Embryonic facial prominence (tissue), 1 donor: ENCODE data around the gene TNS3.

Experiments used
- DNase-seq: peaks from one replicate; pipeline ENCODE4 v3.0.0-alpha.2; 2016; ENCODE audit errors: extremely low spot score

The TNS3 gene

DNA sequence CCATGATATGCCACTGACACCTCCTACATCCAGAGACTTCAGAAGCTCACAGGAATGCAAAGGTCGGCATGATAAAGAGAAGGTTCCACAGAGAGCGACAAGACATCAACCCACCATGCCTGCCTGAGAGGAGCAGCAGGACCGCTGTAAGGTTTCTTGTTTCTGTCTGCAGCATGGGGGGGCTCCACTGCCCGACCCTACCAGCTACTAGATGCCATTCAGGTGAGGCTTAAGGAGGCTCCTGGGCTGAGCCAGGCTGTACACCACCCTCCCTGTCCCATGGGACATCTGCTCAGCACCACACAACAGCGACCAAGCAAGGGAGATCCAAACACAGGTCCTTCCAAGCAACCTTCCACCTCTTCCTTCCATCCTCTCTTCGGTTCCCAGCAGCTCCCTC is 234.6 kb downstream of the TNS3 start:
- no peak for DNase-seq

DNA sequence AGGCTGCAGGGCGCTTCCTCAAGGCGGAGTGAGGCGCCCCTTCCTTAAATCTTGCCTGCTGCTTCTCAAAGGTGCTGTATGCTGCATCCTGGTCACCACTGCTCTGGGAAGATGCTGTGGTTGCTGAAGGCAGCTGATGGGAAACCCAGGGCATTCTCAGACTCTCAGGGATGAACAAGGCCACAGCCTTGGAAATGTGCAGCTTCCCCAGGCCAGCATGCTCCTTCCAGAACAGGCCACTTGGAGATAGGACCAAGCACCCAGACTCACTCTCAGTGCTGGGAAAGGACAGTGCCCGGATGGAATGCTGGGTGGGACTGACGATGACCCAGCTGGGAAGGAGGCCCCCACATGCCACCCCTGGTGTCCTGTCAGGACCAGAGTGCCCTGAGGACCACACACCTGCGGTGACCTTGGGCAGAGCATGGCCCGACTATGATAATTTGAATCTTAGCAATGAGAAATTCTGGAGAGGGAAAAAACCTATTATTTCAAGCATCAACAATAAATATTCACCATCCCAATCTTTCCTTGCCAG is 235.5 kb downstream of the TNS3 start:
- no peak for DNase-seq

DNA sequence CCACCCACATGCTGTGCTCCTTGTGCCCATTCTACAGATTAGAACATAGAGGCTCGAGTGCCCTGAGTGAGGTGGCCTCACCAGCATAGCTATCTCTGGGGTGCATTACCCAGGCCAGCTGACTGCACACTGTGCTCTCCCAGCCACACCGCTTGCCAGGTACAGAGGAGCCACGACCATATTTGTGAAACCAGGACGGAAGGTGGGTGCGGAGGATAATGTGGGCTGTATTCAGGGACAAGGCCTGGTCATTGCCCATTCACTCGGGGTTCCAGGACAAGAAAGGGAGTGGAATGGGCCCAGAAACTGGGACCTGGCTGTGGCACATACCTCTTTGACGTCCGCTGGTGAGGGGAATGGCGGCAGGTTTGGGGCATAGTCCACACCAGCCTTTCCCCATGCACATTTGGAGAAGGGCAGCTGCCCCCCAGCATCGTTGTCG is 236.0 kb downstream of the TNS3 start:
- DNase-seq = no peak

DNA sequence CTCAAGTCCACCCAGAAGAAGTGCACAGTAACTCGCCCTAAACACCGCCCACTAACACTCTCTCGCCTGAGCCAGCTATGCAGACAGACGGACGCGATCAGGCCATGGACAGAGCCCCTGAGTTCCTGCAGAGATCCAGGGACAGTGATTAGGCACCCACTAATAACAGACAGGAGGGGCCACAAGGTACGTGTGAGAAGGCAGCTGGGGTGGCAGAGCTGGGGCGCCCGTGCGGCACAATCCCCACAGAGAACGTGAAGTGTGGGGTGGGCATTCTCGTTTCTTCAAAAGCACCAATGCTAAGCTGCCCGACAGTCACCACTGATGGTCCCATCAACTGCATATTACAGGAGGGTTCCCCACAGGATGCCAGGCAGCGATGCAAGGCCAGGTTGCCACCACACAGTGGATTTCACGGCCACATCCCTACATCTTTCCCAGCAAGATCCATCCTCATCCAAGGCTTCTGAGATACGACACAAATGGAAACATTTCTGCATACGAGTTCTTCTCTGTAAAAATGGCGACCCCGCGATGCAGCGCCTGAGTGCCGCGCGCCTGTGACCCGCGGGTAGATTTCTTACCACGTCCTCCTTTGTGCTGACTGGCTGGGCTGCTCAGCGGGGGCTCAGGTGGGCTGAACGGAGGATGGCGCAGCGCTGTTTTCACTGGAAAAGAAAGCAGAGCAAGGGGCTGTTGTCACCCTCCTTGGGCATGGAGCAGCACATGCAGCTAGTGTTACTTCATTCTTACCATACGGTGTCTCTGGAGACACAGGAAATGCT is 237.5 kb downstream of the TNS3 start:
- DNase-seq = no peak

DNA sequence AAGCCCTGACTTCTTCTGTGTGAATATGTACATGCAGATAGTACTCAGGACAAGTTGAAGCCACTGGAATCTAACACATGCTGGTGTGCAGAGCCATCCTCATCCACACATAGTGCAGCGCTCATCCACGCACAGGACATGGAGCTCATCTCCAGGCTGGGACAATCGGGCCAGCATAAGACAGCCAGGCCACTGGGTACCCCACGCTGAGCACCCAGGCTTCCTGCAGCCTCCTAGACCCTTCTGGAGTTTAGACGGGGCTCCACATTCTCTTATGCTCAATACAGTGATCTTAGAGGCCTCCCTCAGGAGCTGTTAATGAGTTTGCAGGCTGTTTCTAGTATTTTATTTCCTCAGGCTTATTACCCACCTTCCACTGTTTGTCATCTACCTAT is 238.9 kb downstream of the TNS3 start:
- DNase-seq = no peak

DNA sequence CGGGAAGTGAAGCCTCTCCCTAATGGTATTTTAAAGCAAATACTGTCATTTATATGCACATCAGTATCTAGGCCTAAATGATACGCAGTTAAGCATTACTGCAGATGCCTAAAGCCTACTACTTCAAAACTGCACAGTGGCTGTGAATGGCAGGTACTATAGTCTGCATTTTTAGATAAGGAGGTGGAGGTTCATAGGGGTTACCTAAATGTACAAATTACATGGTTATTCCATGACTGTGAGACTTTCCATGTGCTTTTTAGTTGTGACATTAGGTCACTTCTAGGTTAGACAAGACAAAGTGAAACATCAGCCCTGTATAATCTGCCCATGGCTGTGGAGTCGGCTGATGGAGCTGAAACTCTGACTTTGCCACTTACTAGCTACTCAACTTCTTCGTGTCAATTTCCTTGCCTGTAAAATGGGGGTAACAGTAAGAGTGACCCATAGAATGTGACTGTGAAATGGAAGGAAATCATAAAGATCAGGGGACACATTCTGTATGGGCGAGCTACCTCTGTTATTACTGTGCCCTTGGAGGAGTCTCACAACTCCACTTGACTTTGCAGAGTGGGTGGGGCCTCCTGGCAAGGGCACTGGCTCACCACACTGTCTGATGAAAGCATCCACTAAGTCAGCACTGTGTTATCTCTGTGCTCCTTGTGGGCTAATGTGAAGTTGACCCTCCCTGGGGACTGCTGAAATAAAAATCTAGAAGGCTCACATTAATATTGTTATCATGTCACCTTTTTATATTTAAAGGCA is 239.4 kb downstream of the TNS3 start:
- no peak for DNase-seq

DNA sequence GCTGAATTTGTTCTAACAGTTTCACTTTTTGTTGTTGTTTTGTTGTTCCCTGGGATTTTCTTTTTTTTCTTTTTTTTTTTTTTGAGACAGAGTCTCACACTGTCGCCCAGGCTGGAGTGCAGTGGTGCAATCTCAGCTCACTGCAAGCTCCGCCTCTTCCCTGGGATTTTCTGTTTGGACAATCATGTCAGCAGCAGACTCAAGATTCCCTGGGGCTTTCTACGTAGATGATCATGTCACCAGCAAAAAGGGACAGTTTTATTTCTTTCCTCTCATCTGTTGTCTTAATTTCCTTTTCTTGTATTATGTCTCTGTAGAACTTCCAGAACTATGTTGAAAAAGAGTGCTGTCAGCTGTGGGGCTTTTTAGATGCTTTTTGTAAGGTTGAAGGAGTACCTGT is 241.4 kb downstream of the TNS3 start:
- no peak for DNase-seq

DNA sequence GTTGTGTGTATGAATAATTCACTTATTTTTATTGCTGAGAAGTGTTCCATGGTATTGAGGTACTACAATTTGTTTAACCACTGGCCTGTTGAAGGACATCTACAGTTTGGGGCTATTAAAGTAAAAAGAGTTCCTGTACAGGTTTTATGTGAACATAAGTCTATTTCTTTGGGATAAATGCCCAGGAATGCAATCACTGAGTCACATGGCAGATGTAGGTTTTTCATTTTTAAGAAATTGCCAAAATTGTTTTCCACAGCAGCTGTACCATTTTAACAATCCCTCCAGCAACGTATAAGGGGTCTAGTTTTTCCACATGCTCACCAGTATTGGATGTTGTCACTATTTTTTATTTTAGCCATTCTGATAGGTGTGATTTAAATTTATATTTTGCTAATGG is 243.9 kb downstream of the TNS3 start:
- no peak for DNase-seq

DNA sequence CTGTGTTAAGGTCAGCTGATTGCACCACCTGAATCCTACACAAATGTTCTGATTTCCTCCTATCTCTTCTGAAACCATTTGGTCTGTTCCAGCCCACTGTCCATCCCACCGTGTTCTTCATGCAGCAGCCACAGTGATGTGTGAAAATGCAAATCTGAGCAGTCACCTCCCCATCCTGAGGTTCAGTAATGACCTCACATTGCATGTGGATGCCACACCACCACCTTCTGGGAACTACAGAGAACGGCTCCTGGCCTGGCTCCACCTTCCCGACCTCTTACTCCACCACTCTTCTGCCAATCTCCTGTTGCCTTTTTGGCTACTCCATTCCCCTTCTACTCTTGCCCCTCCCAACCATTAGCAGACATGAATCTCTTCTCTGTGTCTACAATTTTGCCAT is 244.4 kb downstream of the TNS3 start:
- DNase-seq = no peak

DNA sequence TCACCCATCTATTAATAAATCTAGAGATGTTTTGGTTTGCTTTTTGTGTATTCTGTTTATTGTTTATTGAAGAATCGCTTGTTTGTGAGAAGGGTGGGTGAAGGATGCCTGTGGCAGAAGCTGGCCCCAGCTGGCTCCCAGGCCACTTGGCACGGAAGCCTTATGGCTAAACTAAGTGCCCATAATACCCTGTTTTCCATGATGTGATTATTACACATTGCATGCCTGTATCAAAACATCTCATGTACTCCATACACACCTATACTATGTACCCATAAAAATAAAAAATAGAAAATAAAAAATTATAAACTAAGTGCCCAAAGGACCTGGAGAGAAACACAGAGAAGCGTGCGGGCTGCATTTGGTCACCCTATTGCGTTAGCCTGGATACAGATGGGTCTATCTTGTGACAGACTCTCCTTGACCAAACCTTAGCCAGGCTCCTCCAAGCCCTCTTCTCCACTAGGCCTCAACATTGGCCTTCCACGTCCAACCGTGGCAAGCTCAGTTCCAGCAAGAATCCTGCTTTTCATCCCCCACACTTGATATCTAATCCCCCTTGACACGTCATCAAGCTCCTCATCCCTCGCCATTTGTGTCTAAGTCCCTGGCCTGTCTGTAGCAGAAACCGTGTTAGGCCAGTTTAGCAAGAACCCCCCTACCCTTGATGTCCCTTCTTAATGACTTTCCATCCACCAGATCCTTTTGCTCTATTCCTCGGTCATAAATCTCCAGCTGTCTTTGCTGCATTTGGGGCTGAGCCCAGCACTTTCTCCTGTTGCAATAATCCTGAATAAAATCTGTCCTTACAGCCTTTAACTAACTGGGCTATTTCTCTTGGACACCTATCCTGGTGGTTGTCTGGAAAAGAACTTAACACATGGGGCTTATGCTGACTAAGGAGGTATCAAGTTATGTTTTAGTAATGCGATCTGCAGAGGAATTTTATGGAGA is 245.2 kb downstream of the TNS3 start:
- DNase-seq = no peak

DNA sequence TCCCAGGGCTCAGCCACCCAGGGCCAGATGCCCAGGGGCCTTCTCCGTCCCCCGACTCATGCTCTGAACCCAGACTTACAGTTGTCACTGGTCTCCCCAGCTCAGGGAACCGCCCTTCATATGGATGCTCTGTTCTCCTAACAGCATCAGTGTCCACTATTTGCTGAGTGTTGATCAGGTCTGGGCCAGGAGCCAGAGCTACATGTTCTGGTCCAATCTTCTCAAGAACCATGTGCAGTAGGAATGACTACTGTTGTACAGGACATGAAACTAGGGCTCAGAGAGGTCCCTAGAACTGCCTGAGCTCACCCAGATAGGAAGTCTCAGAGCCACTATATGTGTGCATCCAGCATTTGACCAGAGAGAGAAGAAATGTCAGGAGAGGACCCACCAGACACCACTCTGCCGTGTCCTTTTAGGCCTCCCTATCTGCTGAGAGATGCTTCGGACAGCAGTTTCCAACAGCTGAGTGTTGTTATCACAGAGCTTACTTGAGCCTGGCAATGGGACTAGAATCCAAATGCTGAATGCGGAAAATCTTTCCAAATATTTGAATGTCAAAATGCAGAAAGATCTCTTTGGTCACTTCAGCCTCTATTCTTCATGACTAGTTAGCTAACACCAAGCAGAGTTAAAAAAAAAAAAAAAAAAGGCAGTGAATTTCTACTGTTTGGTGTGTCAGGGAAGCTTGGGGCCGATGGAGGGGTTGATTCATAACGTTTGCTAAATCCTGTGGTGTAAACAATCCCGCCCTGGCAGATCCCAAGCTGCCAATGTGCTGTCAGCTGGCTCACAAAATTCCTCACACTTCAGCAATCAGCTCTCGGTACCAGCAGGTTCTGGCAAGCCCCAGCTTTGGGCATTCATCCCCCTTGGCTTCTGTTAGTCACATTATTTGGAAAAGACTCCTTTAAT is 246.1 kb downstream of the TNS3 start:
- no peak for DNase-seq

DNA sequence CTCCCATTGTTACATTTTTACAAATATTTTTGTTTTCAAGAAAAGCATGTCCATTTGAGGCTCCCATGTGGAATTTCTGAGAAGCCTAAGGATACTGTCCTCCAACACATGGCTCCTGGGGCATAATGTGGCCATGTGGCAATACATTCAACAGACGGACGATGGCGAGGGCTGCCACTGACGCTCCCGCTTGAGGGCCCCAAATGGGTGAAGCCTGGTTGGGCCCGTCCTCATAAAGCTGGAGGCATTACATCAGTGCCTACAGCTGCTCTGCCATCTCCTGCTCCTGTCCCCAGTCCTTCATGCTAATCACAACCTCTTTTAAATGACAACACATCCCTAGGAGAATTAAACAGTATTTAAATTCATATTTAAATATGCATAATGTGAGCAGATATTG is 246.8 kb downstream of the TNS3 start:
- no peak for DNase-seq

DNA sequence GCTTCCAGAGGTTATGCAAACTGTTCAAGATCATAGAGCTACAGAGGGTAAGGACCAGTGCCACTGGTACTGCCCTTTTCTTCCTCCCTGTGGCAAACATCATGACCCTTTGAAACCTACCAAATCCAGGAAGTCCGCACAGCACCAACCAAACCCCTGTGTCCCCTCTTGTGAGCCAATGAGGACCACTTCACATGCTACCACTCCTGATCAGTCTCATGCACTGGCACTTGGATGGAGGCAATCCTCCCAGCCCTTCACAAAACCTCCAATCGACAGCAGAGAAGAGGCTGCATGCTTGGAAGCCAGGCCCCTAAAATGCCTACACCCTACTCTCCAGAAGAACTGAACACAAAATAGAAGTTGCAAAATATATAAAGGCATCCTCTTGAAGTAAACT is 248.0 kb downstream of the TNS3 start:
- DNase-seq = no peak

DNA sequence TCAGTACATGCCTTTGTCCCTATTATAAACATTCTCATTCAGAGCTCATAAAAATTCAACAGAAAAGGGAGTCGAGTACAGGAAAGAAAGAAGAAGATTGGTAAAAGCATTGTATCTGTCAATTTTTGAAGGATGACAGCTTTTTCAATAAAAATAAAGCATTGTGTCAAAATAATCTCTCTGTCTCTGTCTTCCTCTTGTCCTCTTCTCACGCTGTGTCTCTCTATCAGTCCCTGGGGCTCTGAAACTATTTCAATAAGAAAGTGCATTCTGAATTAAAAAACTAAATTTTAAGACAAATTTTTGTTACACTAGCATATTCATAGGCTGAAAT is 248.4 kb downstream of the TNS3 start:
- no peak for DNase-seq

DNA sequence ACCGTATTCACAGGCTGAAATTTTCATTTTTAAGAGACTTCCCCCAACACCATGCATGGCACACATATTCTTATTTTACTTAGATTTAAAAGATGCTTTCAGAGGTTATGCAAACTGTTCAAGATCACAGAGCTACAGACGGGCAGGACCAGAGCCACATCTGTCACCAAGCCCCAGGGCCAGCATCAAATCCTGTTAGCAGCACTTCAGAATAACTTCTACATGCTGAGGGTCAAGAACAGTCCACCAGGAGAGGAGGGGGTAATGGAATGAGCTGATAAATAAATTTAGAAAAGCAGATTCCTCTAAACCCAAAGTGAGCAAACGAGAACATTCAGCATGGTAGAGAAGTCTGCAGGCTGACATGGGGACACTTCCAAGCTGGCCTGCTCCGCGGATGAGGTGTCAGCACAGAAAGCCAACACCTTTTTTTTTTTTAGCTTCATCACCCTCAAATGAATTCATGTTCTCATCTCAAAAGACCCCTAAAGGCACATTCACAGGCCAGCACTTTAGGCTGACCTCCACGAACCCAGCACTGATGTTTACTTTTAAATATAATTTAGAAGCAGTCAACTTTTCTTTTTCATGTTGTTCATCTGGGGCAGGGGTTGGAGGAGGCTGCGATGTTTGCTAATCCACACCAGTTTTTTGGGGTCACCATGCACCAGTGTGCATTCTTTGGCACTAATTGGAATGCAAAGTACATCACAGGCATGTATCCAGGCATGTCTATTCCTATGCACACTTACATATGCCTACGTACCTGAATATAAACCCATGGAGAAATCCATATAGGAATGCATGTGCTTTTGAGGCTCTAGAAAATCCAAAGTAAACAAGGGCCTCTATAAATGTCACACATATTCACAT is 249.0 kb downstream of the TNS3 start:
- no peak for DNase-seq

DNA sequence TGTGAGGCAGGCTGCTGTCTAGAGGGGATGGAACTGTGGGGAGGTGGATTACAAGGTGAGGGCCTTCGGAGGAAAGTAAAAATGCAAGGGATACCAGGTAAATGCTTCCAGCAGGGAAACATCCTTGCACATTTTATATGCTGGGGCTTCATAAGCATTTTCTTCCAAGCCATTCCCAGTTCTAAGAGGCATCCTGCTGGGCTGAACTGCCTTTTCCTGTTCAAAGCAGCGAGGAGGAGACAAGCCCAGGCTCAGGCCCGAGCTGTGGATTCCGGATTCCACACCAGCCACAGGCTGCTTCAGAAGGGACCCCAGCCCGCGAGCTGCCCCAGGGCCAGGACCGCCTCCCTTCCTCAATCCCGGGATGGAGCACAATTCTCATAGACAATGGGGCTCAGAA is 249.7 kb downstream of the TNS3 start:
- DNase-seq = no peak

DNA sequence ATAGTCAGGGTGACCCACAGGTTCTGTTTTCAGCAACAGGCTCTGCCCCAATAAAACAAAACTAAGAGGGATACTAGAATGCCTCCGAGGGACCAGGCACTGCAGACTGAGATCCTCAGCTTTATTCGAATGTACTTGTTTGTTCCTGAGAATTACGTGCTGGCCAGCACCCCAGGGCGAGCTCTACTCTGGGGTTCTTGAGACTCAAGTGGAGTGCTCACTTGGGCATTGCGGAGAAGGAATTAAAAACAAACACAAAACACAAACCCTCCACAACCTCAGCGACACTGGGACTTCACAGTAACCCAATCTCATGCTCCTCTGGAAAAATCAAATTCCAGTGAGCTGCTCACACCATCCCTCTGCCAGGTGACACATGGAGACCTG is 250.7 kb downstream of the TNS3 start:
- no peak for DNase-seq

DNA sequence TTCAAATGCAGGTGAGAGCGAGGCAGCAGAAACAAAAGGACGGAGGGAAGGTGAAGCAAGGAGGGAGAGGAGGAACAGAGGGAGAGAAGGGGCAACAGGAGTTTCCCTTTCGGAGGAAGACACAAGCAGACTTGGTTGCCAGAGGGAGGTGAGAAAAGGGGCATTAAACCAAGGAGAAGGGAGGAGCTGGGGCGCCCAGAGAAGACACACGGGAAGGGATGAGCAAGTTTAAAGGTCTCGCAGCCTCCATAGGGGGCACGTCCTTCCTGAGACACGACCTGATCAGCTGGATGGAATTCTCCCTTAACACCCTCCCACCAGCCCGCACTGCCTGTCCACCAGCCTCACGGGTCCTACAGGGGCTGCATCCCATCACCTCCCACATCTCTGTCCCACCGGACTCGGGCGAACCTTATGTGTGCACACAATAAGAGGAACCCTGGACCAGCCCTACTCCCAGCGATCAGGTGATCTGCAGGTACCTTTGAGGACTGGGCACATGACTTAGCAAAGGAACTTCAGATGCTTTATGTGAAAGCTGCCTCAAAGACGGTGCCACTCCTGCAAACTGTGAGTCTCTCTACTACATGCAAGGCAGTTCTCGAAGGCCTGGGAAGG is 251.2 kb downstream of the TNS3 start:
- DNase-seq = no peak

DNA sequence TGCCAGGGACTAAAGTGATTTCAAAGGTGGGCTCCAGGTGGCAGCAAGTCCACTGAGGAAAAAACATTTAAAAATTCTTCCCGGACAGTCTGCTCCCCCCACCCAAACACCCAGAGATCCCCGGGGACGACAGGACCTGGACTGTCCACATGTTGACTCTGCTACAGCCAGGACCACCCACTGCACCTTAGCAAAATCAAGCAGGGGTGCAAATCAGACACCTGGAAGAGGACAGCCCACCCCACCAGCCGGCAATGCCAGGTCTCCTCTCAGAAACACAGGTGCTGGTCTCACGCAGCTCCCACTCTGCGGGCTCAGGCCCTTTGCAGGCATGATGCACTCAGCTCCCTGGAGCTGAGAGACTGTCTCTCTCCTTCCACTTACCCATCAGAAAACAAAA is 251.9 kb downstream of the TNS3 start:
- no peak for DNase-seq
